Measurements from ENCODE around the gene IPCEF1. TPM values are rescaled to one million over a fixed set of nuclear protein-coding genes. Genes with fewer than 3 reads are reported as not detected.
"Not testable (repeated sequence)": the region's sequence is repeated elsewhere in the genome, so short reads cannot be mapped to it uniquely, and the experiment has no call there.

Gene IPCEF1
- polyA plus RNA-seq, 3 donors: 5.2 to 9.8 (median 8.9) TPM

GRCh38 chr6:154249499-154250298 is 106.9 kb downstream of the IPCEF1 start:
- DNase-seq: no peak

- no peak for DNase-seq
These were observed 109.3 kb downstream of the IPCEF1 start for GRCh38 chr6:154247119-154247861.

DNA sequence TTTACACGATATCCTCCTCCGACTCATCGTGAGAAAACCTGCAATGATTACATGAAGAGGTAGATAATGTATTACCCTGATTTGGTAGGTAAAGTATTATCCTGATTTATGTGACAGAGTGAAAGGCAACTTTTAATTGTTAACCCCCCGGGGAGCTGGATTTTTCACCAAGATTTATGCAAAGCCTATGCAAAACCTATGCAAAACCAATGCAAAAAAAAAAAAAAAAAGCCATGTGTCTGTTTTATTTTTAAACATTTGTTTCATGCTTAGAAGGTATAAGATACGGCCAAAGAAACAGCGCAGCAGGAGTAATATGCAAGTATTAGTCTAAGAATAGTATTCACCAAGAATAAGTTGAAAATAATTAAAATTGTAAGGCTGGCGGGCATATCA is 109.9 kb downstream of the IPCEF1 start:
- no peak for DNase-seq

DNA sequence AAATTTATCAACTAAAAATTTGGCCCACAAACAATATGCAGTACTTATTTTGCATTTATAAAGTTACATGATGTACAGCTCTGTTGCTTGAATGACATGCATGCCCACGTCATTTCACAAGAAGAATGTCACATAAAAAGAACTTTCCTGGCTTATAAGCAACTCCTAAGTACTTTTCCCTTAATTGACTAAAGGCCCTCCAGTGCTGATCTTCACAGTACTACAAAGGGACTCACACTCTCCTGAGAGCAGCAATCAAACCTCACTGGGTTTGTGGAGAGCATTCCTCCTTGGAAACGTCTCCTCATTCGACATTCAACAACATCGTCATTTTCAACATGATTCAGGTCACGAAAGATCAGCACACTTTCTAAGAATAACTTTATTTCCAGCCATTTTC is 111.1 kb downstream of the IPCEF1 start:
- DNase-seq: no peak

GRCh38 chr6:154243793-154244750 is 112.5 kb downstream of the IPCEF1 start:
- no peak for DNase-seq

DNA sequence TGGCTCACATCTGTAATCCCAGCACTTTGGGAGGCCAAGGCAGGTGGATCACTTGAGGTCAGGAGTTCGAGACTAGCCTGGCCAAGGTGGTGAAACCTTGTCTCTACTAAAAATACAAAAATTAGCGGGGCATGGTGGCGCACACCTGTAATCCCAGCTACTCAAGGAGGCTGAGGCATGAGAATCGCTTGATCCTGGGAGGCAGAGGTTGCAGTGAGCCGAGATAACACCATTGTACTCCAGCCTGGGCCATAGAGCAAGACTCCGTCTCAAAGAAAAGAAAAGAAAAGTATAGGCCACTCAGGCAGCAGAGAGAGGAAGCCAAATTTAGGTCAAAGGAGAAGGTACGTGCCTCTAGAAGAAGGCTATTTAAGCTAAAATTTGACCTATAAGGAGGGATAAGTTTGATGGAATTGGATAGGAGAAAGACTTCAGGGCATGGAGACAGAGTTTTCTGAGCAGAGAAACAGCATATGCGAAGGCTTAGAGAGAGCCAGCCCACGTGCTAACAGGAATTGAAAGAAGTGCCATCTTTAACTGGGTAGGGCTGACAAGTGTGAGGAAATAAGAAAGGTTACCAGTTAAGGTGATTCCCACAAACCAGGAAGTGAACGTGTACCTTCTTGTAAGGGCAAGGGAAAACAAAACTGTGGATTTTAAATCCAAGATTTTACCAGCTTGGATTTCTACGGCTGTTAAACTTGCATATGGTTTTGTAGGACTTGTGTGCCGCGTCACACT is 113.8 kb downstream of the IPCEF1 start:
- no peak for DNase-seq

DNA sequence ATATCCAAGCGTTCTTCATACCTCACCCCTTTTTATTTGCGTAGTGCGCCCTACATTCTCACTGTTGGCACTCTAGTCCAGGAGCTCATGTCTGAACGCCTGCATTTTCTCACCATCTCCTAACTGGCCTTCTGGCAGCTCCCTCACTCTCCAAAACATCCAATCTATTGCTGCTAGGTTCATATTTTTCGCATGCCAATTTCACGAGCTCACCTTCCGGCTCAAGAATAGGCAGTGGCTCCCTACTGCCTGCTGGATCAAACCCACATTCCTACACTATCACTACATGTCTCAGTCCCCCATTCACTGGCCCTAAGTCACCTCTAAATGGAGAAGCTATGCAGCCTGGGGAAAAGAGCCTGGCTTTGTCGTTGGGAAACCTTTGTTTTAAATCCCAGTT is 115.0 kb downstream of the IPCEF1 start:
- DNase-seq: no peak

GRCh38 chr6:154241061-154241460 is 115.5 kb downstream of the IPCEF1 start:
- DNase-seq: not testable (repeated sequence)

DNA sequence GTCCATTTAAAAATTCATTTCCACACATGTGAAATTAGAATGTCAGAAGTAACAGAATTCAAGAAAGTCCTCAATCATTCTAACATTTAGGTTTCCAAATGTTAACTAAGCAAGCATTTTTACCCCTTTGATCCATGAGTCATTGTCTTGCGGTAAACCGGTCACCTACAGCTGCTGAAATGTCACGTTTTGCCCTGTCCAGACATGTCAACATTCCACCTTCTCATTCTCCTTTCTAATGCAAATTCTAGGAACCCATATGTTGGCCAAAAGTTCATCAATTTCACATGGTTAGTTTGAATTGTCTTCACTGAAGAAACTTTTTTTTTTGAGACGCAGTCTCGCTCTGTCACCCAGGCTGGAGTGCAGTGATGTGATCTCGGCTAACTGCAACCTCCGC is 117.2 kb downstream of the IPCEF1 start:
- DNase-seq: no peak

DNA sequence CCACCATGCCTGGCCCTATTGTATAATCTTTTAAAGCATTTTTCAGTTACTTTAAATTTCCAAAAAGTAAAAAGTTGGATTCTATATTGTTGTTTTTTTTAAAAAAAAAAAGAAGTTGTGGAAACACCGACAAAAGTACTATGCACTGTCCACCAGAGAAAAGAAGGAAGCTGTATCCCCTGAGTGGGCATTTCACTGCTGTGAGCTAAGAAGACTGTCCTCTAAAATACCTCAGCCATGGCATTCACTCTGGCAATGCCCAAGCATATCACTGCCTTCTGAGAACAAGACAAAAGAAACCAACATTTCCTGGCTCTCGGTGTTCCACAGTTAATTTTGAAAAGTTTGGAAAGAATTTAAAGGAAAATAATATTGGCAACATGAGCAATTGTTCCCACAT is 117.8 kb downstream of the IPCEF1 start:
- no peak for DNase-seq

DNA sequence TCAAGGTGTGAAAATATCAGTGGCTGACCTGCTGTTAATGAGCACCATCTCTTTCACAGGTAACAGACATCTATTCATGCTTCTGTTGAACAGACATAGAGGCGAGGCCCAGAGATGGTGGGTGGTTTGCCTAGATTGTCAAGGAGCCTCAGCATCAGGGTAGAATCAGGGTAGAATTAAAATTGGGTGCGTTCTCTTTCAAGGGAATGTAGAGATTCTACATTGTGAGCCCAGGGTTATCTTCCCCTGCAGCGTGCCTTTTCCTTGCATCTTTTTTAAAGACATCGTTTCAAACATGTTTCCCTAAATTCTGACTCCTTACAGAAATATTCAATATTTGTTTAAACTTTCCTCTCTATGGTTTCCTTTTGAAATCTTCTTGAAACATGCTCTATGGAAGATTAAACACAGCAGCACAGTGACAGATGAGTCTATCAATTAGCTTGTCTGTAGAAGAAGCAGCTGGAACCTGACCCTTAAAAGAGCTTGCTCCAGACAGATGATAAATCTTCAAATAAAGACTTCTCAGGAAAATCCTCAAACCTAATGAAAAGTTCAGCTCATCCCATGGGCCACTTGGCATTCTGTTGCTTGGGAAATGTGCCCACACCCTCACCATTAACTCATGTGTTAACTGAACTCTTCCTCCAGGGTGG is 119.8 kb downstream of the IPCEF1 start:
- peak; percentile 56 for DNase-seq

GRCh38 chr6:154234019-154234772 is 122.4 kb downstream of the IPCEF1 start:
- DNase-seq: no peak

- no peak for DNase-seq
These were observed 123.2 kb downstream of the IPCEF1 start for GRCh38 chr6:154233383-154233782.

GRCh38 chr6:154232013-154232910 is 124.3 kb downstream of the IPCEF1 start:
- DNase-seq: no peak

DNA sequence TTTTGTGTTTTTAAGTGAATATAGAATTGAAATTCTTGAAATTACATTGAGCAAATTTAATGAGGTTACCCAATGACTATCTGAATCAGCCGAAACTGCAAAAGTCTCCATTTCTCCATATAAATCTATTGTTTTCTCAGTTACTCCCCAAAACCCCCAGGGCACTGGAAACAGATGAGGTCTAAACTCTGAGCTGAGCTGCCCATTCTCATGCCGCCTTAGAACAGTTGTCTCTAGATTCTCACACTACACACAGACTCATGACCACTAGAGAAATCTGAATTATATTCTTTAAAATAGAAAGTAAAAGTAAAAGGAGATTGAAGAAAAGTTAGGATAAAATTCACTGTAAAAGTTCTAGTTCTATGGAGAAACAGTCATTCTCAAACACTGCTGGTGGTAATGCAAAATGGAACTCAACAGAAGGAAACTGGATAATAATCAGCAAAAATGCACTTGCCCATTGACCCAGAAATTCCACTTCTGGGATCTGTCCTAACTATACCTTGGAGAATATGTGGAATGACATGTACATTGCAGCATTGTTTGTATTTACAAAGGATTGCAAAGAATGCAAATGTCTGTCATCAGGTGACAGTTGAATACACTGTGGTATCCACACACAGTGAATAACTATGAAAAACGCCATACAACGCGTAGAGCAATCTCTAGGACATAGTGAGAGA is 125.5 kb downstream of the IPCEF1 start:
- DNase-seq: no peak

- DNase-seq: no peak
These were observed 126.2 kb downstream of the IPCEF1 start for GRCh38 chr6:154230393-154230792.

- DNase-seq: no peak
These were observed 126.8 kb downstream of the IPCEF1 start for GRCh38 chr6:154229786-154230185.

GRCh38 chr6:154228521-154228905 is 128.1 kb downstream of the IPCEF1 start:
- DNase-seq: no peak

All from renal pelvis (tissue), 4 donors.